T-helper 9 cell (primary cell): ENCODE results near the gene HNRNPA1.
"Not testable (repeated sequence)": the region's sequence is repeated elsewhere in the genome, so short reads cannot be mapped to it uniquely, and the experiment has no call there.

Experiments used
- DNase-seq: peaks from one replicate; pipeline ENCODE4 v3.0.0-alpha.2; 2020

Gene HNRNPA1

DNA sequence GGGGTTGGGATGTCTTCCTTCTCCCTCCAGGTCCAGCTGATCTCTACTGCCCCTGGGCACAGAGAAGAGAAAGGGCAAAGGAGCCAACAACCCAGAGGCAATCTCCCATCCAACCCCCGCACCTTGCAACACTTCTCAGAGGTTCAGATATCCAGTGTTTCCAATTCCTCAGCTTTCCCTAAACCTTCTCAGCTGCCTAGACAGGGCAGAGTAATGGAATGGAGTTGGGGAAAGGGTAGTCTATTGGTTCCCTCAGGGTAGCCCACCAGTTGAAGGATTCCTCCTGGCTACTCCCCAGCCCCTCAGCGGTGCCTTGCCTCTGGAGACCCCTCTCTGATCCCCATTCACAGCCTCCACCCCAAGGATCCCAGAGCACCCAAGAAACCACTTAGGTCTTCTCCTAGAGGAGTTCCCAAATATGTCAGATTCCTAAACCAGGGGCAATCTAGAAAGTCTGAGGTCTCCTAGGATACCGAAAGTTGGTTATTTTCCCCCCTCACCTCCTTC, 19.8 kb downstream of the HNRNPA1 start:
- DNase-seq, result no peak

- peak; percentile 18 for DNase-seq
These were observed 20.4 kb downstream of the HNRNPA1 start, which contains the start of gene NFE2 for GRCh38 chr12:54300732-54301427. Gene NFE2, minus strand, starts transcription at chr12:54301015. Its CDS starts 5,767 bp downstream, at chr12:54295248.

DNA sequence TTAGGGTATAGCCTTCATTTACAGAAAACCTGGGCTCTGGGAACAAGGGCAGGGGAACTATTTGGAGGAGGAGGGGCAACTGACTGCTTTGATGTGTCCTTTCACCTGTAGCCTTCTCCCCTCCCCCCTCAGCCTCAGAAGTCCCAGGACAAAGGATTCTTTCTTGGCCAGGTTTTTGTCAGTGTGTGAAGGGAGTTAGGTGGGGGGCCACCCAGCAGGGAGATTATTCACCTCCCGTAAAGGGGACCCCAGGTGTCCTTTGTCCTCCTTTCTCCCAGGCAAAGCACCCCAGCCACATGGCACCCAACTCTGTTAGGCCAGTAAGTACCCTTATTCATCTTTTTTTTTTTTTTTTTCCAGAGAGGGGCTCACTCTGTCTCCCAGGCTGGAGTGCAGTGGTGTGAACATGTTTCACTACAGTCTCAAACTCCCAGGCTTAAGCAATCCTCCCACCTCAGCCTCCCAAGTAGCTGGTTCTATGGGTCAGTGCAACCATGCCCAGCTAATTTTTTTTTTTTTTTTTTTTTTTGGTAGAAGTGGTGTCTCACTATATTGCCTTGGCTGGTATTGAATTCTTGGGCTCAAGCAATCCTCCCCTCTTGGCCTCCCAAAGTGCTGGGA, 21.0 kb downstream of the HNRNPA1 start:
- no peak for DNase-seq

- DNase-seq, result no peak
These were observed 23.1 kb downstream of the HNRNPA1 start for GRCh38 chr12:54303640-54304039.

DNA sequence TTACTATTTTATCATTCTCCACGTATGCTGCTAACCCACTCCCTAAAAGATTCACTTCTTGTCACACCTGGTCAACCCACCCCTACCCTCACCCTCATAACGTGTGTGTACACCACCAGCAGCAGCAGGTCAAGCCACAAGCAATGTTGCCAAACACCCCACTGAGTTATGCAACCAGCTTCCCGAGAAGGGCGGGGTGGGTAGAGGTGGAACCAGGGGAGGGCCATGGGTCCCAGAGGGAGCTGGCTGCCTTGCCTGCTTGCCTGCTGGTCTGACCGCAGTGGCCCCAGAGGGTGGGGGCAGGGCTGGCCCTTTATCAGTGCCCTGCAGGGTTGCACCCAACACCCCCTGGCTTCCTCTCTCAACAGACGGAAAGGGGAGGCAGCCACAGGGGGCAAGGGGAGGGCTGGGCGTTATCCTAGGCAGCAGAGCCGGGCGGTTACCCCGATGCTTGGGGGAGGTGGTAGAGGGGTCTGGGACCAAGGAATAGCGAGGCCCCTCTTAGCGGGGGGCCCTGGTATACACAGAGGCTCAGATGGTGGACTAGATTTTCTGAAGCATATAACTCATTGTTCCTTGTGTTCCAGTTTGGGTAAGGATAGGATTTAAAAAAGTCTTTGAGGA, 23.8 kb downstream of the HNRNPA1 start:
- DNase-seq, result no peak

GRCh38 chr12:54306925-54307741, 26.6 kb downstream of the HNRNPA1 start:
- no peak for DNase-seq

GRCh38 chr12:54311051-54311450, 30.5 kb downstream of the HNRNPA1 start:
- no peak for DNase-seq

- not testable (repeated sequence) for DNase-seq
These were observed 31.8 kb downstream of the HNRNPA1 start for GRCh38 chr12:54312309-54312708.

DNA sequence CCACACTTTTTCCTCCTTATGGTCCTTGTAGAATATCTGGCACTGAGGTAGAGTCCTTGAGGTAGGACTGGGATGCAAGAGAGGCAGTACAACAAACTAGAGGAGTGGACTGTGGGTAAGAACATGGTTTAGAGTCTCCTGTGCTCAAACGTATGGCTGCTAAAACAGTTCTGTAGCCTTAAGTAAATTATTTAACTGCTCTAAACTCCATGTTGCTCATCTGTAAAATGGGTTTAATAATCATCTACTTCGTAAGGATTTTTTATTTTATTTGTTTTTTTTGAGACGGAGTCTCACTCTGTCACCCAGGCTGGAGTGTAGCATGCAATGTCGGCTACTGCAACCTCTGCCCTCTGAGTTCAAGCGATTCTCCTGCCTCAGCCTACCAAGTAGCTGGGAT, 40.8 kb downstream of the HNRNPA1 start:
- DNase-seq, result no peak

DNA sequence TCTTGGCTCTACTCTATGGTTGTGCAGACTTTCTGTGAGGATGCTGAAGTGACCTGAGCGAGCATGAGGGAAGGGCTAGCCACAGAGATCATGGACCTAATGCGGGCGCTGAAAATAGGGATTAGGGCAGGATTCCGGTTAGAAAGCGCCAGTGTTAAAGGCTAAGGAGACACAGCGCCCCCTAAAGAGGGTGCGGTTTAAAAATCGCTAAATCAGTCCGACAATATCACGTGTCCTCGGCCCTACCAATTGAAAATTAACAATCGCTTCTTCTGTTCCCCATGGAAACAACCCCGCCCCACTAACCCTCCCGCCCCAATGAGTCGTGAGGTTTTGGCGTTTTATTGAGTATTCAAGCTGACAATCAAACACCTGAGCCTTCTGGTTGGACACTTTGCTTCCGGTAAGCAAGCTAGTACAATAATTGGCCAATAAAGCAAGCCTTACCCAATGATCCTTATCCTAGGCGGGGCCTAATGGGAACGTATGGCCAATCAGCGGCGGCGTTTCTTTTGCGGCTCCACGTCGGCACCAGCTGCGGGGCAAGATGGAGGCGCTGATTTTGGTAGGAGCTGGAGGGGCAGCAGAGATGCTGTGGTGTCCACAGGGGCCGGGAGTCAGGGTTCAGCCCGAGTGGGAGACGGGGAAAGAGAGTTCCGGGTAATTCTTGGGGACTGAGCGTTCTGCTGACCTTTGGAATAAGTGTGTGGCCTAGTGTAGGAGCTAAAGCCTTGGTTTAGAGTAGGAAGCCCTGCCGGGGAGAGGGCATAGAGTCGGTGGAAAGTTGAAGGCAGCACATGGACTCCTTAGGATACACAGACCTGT, 44.3 kb downstream of the HNRNPA1 start, which contains the start of gene COPZ1:
COPZ1 (plus strand) TSS at position 515 of the 825 bp plus-strand sequence; CDS start at position 548, 33 bp downstream.
- DNase-seq, result peak; percentile 86

- DNase-seq, result not testable (repeated sequence)
These were observed 45.0 kb downstream of the HNRNPA1 start for GRCh38 chr12:54325442-54326109.

GRCh38 chr12:54328595-54329337, 48.2 kb downstream of the HNRNPA1 start:
- no peak for DNase-seq

- no peak for DNase-seq
These were observed 49.2 kb downstream of the HNRNPA1 start for GRCh38 chr12:54329759-54330158.

DNA sequence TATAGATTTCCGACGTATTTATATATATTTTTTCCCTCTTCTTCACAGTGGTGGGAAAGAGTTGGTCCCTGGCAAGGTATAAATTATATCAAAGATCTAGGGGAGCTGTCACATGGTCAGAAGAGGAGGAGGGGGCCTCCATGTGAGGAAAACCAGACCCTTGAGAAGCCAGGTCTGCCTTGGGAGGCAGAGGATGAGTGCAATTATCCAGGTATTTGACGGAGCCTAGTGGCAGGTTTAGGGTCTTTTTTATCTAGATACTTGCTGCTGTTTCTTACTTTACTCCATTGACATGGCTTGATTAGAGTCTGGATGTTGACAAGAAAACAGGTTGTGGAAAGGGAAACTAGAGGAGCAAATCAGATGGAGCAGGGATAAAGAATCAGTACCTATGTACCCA, 49.9 kb downstream of the HNRNPA1 start:
- no peak for DNase-seq

GRCh38 chr12:54331461-54331860, 50.9 kb downstream of the HNRNPA1 start:
- no peak for DNase-seq

GRCh38 chr12:54333420-54334034, 53.0 kb downstream of the HNRNPA1 start:
- DNase-seq, result no peak
